ENCODE data around the gene SNORC.

The SNORC gene

GRCh38 chr2:232919141-232919540 is 49.1 kb downstream of the SNORC start:
- no peak for ATAC-seq
- no peak for DNase-seq
- Mint-ChIP-seq H3K4me1 (no peaks in the 10 kb centered on the region), H3K27ac (no peak overlapping the region), H3K9me3 (no peaks in the 10 kb centered on the region), H3K27me3 (peaks cover 44% of the 10 kb centered on the region), H3K4me3 (no peak overlapping the region)

GRCh38 chr2:232920055-232920454 is 50.0 kb downstream of the SNORC start:
- H3K4me3 Mint-ChIP-seq, result no peak overlapping the region
- H3K27ac Mint-ChIP-seq, result no peak overlapping the region
- DNase-seq, result no peak
- H3K4me1 Mint-ChIP-seq, result no peaks in the 10 kb centered on the region
- no peak for ATAC-seq
- no peaks in the 10 kb centered on the region for H3K9me3 Mint-ChIP-seq
- H3K27me3 Mint-ChIP-seq, result peaks cover 49% of the 10 kb centered on the region

- Mint-ChIP-seq H3K9me3 (no peaks in the 10 kb centered on the region), H3K4me3 (no peak overlapping the region), H3K27ac (no peak overlapping the region), H3K4me1 (no peaks in the 10 kb centered on the region), H3K27me3 (peaks cover 50% of the 10 kb centered on the region)
- ATAC-seq, result no peak
- DNase-seq, result no peak
These were observed 50.7 kb downstream of the SNORC start for GRCh38 chr2:232920760-232921159.

GRCh38 chr2:232924433-232924832 is 54.4 kb downstream of the SNORC start:
- no peak for DNase-seq
- Mint-ChIP-seq H3K27ac (no peak overlapping the region), H3K9me3 (peaks cover 0 to 3% of the 10 kb centered on the region in 2 donors), H3K27me3 (peaks cover 70% of the 10 kb centered on the region), H3K4me1 (peaks cover 19% of the 10 kb centered on the region), H3K4me3 (no peak overlapping the region)
- no peak for ATAC-seq

- Mint-ChIP-seq H3K27me3 (peaks cover 75% of the 10 kb centered on the region), H3K4me3 (no peak overlapping the region), H3K27ac (no peak overlapping the region), H3K9me3 (peaks cover 0 to 8% of the 10 kb centered on the region in 2 donors), H3K4me1 (peaks cover 19% of the 10 kb centered on the region)
- DNase-seq (no peak), ATAC-seq (no peak)
These were observed 55.2 kb downstream of the SNORC start for GRCh38 chr2:232925153-232925820.

- no peak for DNase-seq
- ATAC-seq, result no peak
- Mint-ChIP-seq H3K4me3 (no peak overlapping the region), H3K9me3 (peaks cover 0 to 8% of the 10 kb centered on the region in 2 donors), H3K4me1 (peaks cover 19% of the 10 kb centered on the region), H3K27ac (no peak overlapping the region), H3K27me3 (peaks cover 75% of the 10 kb centered on the region)
These were observed 55.7 kb downstream of the SNORC start for GRCh38 chr2:232925821-232926156.

- peaks cover 19% of the 10 kb centered on the region for H3K4me1 Mint-ChIP-seq
These were observed 56.4 kb downstream of the SNORC start for GRCh38 chr2:232926431-232926939.

GRCh38 chr2:232927032-232927792 is 57.1 kb downstream of the SNORC start:
- H3K27me3 Mint-ChIP-seq, result peaks cover 77% of the 10 kb centered on the region
- ATAC-seq (peak; percentile 69), DNase-seq (no peak)
- H3K4me3 Mint-ChIP-seq, result peak overlapping the region; percentile 51 to 60
- no peak overlapping the region for H3K27ac Mint-ChIP-seq
- peaks cover 19% of the 10 kb centered on the region for H3K4me1 Mint-ChIP-seq
- H3K9me3 Mint-ChIP-seq, result peaks cover 0 to 8% of the 10 kb centered on the region in 2 donors

More at GRCh38 chr2:232926431-232926939, 56.4 kb downstream of the SNORC start:
- no peak for ATAC-seq
- peaks cover 0 to 8% of the 10 kb centered on the region in 2 donors for H3K9me3 Mint-ChIP-seq
- H3K27me3 Mint-ChIP-seq, result peaks cover 75% of the 10 kb centered on the region
- no peak for DNase-seq
- H3K27ac Mint-ChIP-seq, result no peak overlapping the region
- peak overlapping the region; percentile 51 to 60 for H3K4me3 Mint-ChIP-seq

- peaks cover 19% of the 10 kb centered on the region for H3K4me1 Mint-ChIP-seq
- DNase-seq, result no peak
- peaks cover 81% of the 10 kb centered on the region for H3K27me3 Mint-ChIP-seq
- no peak overlapping the region for H3K27ac Mint-ChIP-seq
- H3K9me3 Mint-ChIP-seq, result peaks cover 0 to 8% of the 10 kb centered on the region in 2 donors
- ATAC-seq, result peak; percentile 52
- H3K4me3 Mint-ChIP-seq, result peak overlapping the region in 1 of 2 donors; percentile 63
These were observed 57.9 kb downstream of the SNORC start for GRCh38 chr2:232927793-232928550.

Data from stimulated activated naive CD8-positive, alpha-beta T cell treated with anti-CD3 and anti-CD28 coated beads, Interleukin-15, amount 100 ng/mL, for 72 hours (primary cell).